Measurements from ENCODE around the gene ZGRF1.
A peak's percentile ranks its signal among the peaks of the same experiment; 100 is the strongest.
"Not testable (repeated sequence)": the region's sequence is repeated elsewhere in the genome, so short reads cannot be mapped to it uniquely, and the experiment has no call there.

The ZGRF1 gene

GRCh38 chr4:112644595-112645535 is 8.2 kb upstream of the ZGRF1 start:
- DNase-seq: not testable (repeated sequence)

GRCh38 chr4:112642526-112642925 is 5.8 kb upstream of the ZGRF1 start:
- no peak for DNase-seq

- DNase-seq: no peak
These were observed 800 bp upstream of the ZGRF1 start for GRCh38 chr4:112637552-112637866.

GRCh38 chr4:112633477-112634235 is 3.1 kb downstream of the ZGRF1 start:
- no peak for DNase-seq

DNA sequence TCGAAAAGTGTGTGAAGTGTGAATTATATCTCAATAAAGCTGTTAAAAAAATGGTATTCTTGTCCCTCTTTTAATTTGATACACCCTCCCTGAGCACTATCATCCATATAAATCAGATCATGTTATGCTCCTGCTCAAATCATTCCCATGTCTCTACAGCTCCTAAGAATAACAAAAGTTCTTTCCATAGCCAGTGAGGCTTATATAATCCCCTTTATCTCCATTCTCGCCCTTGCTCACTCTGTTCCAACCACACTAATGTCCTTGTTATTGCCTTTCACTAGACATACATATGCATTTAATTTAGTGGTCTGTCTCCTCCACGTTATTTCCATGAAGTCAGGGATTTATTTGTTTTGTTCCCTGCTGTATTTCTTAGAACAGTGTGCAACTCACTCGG is 10.5 kb downstream of the ZGRF1 start:
- DNase-seq: no peak

GRCh38 chr4:112616984-112617383 is 19.7 kb downstream of the ZGRF1 start:
- DNase-seq: no peak

DNA sequence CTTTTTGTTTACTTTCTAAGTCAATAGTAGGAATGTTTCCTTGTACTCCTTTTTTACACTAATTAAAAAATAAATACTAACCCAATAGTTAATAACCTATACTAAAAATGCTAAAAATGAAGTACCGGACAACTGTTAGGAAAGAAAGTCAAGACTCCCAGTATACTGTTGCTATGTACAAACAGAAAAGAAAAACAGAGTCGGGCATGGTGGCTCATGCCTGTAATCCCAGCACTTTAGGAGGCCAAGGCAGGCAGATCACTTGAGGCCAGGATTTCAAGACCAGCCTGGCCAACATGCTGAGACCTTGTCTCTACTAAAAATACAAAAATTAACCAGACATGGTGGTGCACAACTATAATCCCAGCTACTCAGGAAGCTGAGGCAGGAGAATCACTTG is 23.9 kb downstream of the ZGRF1 start:
- DNase-seq: not testable (repeated sequence)

GRCh38 chr4:112604589-112604988 is 32.1 kb downstream of the ZGRF1 start:
- DNase-seq: peak; percentile 6

- DNase-seq: no peak
These were observed 41.7 kb downstream of the ZGRF1 start for GRCh38 chr4:112594993-112595392.

GRCh38 chr4:112593438-112594133 is 43.1 kb downstream of the ZGRF1 start:
- no peak for DNase-seq

GRCh38 chr4:112592717-112593116 is 44.0 kb downstream of the ZGRF1 start:
- DNase-seq: no peak

DNA sequence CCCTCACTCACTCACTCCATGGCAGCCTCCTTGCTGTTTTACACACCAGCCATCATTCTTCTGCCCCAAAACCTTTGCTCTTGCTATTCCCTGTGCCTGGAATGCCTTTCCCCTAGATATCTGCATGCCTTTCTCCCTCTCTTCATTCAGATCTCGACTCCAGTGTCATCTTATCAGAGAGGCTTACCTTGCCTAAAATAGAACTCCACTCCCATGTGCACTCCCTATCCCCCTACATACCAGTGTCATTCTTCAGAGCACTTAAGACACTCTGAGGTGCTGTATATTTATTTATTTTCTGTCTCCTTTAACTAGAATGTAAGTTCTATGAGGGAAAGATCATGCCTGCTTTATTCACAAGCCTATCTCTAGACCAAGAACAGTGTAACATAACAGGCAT is 45.1 kb downstream of the ZGRF1 start:
- DNase-seq: no peak

- no peak for DNase-seq
These were observed 47.5 kb downstream of the ZGRF1 start for GRCh38 chr4:112589206-112589605.

GRCh38 chr4:112585977-112586736 is 50.6 kb downstream of the ZGRF1 start:
- DNase-seq: no peak

GRCh38 chr4:112567536-112567935 is 69.2 kb downstream of the ZGRF1 start:
- no peak for DNase-seq

- DNase-seq: no peak
These were observed 71.9 kb downstream of the ZGRF1 start for GRCh38 chr4:112564706-112565270.

DNA sequence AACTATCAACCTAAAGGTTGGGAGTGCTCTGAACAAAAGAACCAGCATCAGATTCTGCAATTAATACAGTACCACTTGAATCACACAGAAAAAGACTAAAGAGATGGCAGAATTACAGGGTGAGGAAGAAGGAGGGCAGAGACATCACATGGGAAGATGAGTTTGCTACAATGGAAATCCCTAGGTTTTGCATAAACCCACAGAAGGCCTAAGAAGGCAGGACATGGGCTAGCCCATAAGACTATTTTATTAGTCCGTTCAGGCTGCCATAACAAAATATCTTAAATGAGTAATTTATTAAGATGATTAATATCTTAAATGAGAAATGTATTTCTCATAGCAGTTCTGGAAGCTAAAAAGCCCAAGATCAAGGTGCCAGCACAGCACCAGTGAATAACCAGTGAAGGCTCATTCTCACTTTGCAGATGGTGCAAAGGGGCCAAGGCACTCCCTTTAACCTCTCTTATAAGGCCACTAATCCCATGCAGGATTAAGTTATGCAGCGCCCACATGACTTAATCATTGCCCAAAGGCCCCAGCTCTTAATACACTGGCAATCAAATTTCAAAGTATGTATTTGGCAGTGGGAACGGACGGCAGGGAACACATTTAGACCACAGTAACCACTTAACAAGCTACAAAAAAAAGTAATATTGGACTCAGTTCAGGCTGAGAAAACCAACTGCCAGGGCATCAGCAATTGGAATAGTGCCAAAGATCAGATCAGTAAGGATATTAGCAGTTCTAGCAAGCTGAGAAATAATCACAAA is 73.1 kb downstream of the ZGRF1 start:
- DNase-seq: no peak

DNA sequence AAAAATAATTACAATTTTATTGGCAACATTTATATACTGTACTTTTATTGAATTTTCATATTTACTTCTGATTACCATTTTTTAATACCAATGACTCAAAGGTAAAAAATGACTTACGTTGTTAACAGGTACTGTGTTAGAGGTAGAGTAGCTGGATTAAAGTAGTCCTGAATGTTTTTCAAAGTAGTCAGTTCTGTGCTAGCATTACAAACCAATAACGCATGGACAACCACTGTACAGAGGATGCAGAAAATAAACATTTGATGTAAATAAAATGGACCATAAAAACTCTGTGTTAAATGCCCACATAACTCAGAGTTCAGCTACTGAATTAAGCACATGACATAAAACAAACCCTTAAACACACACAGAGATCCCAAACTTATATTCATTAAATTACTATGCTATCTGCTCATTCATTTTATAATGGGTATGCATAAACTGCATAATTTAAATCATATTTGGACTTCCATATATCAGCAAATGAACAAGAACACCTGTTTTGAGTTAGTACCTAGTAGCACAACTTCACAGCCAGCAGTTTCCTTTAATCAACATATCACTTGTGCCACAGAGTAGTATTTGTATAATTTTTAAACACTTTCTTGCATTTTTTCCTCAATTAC is 74.3 kb downstream of the ZGRF1 start:
- DNase-seq: no peak

DNA sequence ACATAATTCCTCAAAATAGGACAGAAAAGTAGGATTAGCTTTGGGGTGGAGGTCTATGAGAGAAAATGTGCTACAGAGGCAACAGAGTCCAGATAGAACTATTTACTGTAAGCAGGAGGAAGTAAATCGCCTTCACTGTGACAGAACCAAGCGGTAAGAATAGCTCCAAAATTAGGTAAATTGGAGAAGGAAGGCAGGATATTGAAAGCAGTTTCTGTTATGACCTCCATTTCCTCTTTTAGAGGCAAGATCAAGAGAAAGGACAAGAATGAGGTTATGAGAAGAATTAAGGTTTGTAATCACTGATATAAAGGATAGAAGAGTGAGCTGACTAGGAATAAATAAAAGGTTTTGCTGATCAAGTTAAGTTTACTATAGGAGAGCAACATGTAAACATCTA is 76.6 kb downstream of the ZGRF1 start:
- DNase-seq: no peak

GRCh38 chr4:112559053-112559452 is 77.7 kb downstream of the ZGRF1 start:
- no peak for DNase-seq

All from stimulated activated CD4-positive, alpha-beta T cell treated with anti-CD3 and anti-CD28 coated beads, Interleukin-12 subunit alpha, Interleukin-12 subunit beta, amount 100 ng/mL, for 4 hours (primary cell).